SW 1271 (cell line): ENCODE measurements around the gene ZNF311.
A peak's percentile ranks its signal among the peaks of the same experiment; 100 is the strongest.

ENCODE experiments used
- DNase-seq, 2 experiments: peaks; one replicate each; lab custom pipeline; 2025; lab: John Stamatoyannopoulos, UW

Gene ZNF311

GRCh38 chr6:29005183-29005885, at the start of gene ZNF311:
Gene ZNF311 (minus strand): TSS chr6:29005315. CDS start chr6:29003954, 1,361 bp downstream.
- peak in 1 of 2 experiments; percentile 1 for DNase-seq

- no peak for DNase-seq
These were observed 46.6 kb upstream of the ZNF311 start for GRCh38 chr6:29051680-29052079.

GRCh38 chr6:29045075-29045474, 40.0 kb upstream of the ZNF311 start, which contains the start of gene OR2W1:
Gene OR2W1 (minus strand): TSS chr6:29045175. CDS start chr6:29045175, 0 bp downstream.
- DNase-seq = no peak

GRCh38 chr6:29035951-29036350, 30.8 kb upstream of the ZNF311 start:
- DNase-seq = no peak

GRCh38 chr6:29028821-29029220, 23.7 kb upstream of the ZNF311 start:
- no peak for DNase-seq

- no peak for DNase-seq
These were observed 20.9 kb upstream of the ZNF311 start for GRCh38 chr6:29025927-29026585.

GRCh38 chr6:29021434-29021833, 16.3 kb upstream of the ZNF311 start:
- no peak for DNase-seq

- no peak for DNase-seq
These were observed 14.5 kb upstream of the ZNF311 start for GRCh38 chr6:29019629-29020028.

- no peak for DNase-seq
These were observed 12.3 kb upstream of the ZNF311 start for GRCh38 chr6:29017428-29017802.

- DNase-seq = peak; percentile 35 to 71
These were observed 11.7 kb upstream of the ZNF311 start for GRCh38 chr6:29016559-29017427.

- DNase-seq = no peak
These were observed 9.9 kb upstream of the ZNF311 start for GRCh38 chr6:29014729-29015608.

- no peak for DNase-seq
These were observed 6.2 kb upstream of the ZNF311 start for GRCh38 chr6:29011276-29011734.

- DNase-seq = no peak
These were observed 4.2 kb upstream of the ZNF311 start for GRCh38 chr6:29009358-29009757.

GRCh38 chr6:29008089-29008488, 3.0 kb upstream of the ZNF311 start:
- no peak for DNase-seq

GRCh38 chr6:28996844-28997510, 8.1 kb downstream of the ZNF311 start:
- no peak for DNase-seq

- no peak for DNase-seq
These were observed 9.9 kb downstream of the ZNF311 start for GRCh38 chr6:28995093-28995650.

- DNase-seq = peak; percentile 87 to 88
These were observed 16.4 kb downstream of the ZNF311 start for GRCh38 chr6:28988536-28989311.

- peak; percentile 89 to 96 for DNase-seq
These were observed 19.5 kb downstream of the ZNF311 start for GRCh38 chr6:28985462-28986164.

- no peak for DNase-seq
These were observed 21.3 kb downstream of the ZNF311 start for GRCh38 chr6:28983838-28984237.
